Activated CD8-positive, alpha-beta memory T cell treated with anti-CD3 and anti-CD28 coated beads for 24 hours (primary cell): ENCODE results near the gene TRIM68.

Experiments used
- DNase-seq: peaks from one replicate; pipeline ENCODE4 v3.0.0-alpha.2; 2020

TRIM68 gene

DNA sequence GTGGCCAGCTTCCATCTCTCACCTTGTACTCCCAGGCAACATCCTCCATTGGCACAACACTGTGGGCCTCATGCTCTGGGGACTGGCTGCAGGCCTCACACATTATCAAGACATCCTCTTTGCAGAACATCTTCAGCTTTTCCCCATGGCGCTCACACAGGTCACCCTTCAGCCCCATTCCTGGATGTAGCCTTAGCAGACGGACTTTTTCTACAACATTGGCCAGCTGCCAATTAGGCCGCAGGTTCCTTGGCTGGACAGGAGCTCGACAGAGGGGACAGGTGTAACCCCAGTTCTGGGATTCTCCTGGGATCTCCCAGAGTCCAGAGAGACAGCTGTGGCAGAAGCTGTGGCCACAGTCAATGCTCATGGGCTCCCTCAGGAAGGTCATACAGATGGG lies 3.0 kb downstream of the TRIM68 start:
- no peak for DNase-seq

DNA sequence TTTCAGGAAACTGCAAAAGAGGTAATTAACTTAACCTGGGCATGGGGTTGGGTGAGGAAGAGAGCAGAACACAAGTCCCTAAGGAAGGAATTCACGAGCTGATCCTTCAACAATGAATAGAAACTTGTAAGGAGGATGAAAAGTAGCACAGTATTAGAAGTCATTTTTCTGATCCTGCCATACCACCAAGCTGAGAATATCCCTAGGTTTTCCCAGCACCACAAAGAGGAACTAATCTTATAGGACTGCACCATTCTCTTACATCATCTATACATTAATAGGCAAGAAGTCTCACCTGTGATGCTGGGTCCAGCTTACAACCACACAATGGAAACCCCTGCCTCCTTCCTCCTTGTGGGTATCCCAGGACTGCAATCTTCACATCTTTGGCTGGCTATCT lies 14.3 kb downstream of the TRIM68 start, which contains the start of gene OR52I1:
OR52I1 (plus strand) TSS at position 301 of the 400 bp plus-strand sequence; CDS start at position 301, 0 bp downstream.
- no peak for DNase-seq

DNA sequence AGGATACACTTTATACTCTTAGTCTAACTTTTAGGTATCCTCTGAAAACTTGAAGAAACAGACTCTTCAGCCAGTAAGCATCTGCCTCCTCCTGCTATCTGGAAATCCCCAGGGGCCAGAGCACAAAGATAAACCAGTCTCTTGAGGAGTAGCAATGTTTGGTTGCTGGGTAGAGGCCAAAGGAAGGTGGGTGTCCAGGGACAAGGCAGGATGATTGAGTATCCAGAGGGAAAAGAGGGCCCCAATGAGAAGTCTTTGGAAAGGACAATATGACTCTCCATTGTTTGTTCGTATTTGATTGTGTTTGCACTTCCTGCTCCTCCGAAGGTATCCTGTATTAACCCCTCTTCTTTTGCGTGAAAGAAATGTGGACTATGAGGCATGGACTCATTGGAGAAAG lies 19.0 kb downstream of the TRIM68 start:
- no peak for DNase-seq

DNA sequence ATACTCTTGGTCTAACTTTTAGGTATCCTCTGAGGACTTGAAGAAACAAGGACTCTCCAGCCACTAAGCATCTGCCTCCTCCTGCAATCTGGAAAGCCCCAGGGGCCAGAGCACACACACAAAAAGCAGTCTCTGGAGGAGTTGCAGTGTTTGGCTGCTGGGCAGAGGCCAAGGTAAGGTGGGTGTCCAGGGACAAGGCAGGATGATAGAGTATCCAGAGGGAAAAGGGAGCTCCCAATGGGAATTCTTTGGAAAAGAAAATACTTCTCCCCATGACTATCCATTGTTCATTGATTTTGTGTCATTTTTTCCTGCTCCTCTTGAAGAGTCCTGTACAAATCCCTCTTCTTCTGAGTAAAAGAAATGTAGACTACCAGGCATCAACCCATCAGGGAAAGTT lies 26.6 kb downstream of the TRIM68 start, which contains the start of gene OR52I2:
OR52I2 (plus strand) TSS at position 301 of the 400 bp plus-strand sequence.
- DNase-seq = no peak

DNA sequence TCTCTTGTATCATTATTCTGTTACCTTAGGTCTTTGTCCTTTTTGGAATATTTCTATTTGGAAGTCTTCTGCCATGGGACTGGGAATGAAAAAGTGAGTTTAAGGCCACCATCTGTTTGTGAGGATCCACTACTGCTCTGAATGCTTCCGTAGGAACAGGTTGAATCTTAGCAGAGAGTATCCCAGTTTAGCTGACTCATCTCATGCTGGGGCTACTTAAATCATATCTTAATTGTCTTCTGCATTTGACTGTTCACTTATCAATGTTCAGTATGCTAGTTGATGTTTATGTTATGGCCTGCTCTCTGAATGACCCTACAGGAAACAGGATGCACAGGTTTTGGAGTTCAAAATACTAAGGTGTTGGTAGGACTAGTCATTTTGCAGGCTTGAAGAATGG lies 27.9 kb downstream of the TRIM68 start:
- DNase-seq = no peak

DNA sequence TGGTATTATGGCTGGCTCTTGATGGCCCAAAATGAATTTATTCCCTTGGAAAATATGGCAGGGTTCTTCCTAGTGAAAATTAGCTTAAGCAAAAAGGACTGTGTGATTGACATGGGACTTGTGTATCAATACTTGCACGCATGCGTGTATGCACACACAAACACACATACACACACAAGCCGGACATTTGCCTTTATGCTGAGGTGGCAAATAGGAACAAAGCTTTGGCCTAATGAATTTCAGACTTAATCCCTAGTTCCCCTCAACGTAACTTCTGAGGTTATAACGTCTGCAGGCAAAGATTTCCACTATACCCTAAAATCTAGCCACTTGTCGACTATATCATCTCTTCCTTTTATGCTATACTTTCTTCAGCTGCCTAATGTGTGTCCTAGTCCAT lies 29.4 kb downstream of the TRIM68 start:
- DNase-seq = no peak

DNA sequence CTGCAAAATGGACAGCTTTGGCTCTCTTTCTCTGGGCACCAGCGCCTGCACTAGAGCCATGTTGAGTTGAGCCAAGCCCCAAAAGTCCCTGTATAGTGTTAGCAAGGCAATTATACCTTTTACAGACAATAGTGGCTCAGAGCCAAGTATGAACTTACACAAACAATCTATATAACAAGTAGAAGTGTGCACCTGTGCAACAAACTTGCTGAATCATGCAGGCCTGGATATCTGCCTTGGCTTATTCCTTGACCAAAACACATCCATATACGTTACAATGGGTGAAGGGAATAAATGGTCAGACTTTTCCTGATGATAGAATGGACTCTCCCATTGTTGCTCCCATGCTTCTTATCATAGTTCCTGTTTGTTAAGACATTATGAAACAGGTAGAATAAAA lies 30.3 kb downstream of the TRIM68 start:
- no peak for DNase-seq

DNA sequence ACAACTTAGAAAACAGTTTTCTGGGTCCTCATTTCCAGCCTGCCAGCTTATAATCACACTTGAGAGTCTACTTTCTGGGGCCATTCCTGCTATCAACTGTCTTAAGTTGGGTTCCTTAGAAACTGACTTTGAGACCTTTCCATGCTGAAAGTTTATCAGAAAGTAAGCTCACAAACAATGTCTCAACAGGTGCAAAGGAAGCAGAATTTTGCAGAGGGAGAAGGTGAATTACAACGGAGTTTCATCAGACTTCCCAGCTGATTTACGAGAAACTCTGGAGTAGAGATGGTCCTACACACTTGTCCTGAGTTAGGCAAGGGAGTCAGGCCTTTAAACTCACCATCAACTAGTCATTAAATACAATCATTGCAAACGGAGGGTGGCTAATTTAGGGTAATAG lies 31.2 kb downstream of the TRIM68 start:
- DNase-seq = no peak

DNA sequence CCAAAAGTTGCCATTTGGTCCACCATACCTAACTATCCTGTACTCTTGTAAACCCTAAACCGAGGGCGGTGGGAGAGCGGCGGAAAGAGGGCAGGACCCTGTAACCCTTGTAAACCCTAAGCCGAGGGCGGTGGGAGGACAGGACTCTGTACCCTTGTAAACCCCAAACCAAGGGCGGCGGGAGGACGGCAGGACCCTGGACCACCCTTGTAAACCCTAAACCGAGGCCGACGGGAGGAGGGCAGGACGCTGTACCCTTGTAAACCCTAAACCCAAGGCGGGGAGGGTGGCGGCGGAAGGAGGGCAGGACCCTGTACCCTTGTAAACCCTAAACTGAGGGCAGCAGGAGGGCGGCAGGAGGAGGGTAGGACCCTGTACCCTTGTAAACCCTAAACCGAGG lies 39.0 kb downstream of the TRIM68 start:
- DNase-seq = no peak

DNA sequence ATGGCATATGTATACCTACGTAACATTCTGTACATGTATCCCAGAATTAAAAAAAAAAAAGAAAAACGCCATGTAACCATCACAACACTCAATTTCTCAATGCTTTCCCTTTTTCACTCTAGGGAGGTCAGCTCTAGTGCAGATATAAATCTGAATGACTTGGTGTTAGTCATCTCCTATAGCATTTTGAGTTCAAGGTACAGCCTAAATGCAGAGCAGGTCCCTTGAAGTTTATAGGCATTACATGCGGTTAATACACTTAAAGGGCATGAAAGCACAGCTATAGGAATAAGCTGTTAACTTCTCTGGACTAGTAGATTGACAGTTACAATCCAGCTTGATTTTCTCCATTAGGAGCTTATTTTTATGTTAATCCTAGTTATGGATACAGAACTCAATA lies 42.7 kb downstream of the TRIM68 start:
- DNase-seq = no peak

DNA sequence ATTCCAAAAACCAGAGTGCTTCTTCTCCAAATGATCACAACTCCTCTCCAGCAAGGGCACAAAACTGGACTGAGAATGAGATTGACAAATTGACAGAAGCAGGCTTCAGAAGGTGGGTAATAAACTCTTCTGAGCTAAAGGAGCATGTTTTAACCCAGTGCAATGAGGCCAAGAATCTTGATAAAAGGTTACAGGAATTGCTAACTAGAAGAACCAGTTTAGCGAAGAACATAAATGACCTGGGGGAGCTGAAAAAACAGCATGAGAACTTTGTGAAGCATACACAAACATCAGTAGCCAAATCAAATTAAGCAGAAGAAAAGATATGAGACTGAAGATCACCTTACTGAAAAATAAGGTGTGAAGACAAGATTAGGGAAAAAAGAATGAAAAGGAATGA lies 47.6 kb downstream of the TRIM68 start:
- no peak for DNase-seq

DNA sequence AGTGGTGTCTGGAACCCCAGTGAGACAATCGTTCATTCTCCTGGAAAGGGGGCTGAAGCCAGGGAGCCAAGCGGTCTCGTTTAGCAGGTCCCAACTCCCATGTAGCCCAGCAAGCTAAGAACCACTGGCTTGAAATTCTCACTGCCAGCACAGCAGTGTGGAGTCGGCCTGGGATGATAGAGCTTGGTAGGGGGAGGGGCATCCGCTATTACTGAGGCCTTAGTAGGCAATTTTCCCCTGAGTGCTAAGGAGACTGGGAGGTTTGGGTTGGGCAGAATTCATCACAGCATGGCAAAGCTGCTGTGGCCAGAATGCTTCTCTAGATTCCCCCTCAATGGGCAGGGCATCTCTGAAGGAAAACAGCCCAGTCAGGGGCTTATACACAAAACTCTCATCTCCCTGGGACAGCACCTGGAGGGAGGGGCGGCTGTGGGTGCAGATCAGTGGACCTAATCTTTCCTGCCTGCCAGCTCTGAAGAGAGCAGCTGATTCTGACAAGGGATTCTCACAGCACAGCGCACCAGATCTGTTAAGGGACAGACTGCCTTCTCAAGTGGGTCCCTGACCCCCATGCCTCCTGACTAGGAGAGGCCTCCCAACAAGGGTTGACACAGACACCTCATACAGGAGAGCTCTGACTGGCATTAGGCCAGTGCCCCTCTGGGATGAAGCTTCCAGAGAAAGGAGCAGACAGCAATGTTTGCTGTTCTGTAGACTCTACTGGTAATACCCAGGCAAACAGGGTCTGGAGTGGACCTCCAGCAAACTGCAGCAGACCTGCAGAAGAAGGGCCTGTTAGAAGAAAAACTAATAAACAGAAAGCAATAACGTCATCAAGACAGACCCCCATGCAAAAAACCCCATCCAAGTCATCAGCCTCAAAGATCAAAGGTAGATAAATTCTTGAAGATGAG lies 48.2 kb downstream of the TRIM68 start:
- no peak for DNase-seq

DNA sequence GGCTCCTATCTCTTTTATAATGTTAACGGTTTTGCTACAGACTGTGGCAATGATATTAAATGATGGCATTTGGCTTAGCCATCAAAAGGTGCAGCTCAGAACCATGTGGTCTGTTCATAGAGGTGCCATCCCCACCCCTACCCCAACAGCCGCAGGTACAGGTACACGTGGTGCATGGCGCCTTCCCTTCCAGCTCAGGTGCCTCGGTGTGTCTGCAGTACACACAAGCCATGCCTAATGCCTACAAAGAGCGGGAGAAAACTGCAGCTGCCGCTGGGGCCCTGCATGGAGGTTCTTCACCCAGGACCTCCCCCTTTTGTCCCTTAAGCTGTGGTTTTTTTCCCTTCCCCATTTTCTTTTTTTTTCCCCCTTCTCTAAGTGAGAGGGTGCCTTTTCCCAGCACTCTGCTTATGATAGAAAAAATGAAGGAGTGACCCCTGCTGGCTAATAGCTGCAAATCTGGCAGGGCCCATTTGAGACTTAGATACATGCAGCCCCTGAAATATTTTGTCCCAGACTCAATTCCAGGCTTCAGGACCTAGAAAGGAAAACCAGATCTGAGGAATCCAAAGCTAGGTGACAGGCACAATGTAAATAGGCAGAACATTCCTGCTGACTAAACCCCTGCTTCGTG lies 56.6 kb downstream of the TRIM68 start:
- DNase-seq = no peak
